ENCODE results near the gene AHI1. TPM values are rescaled to one million over a fixed set of nuclear protein-coding genes. Genes with fewer than 3 reads are reported as not detected.

Gene AHI1
- polyA plus RNA-seq, 1 of the 3 experiments (the other 2 are of a cell fraction), result 7.3 TPM

- H3K4me3 ChIP-seq (ENCODE audit: low read depth in 2 of 2, low read length in 1 of 2), result no peak overlapping the region; a peak in 1 of 4 replicates
- no peaks in the 10 kb centered on the region for H4K20me1 ChIP-seq (ENCODE audit: insufficient read depth)
- CTCF ChIA-PET, result interaction anchor here (0.7 to 3.7 kb wide), 9 partner anchors 19 to 775 kb away, joined by 3 to 20 read pairs (median 5); no protein-coding TSS in a partner anchor
- peaks cover 8 to 13% of the 10 kb centered on the region in 2 experiments for H3K36me3 ChIP-seq (replicated peaks in 1 of 2; ENCODE audit: control insufficient read depth in 1 of 2, insufficient read depth in 2 of 2, low read length in 1 of 2)
- POLR2A ChIA-PET, result no interaction called here
- H3K79me2 ChIP-seq (ENCODE audit: insufficient read depth), result no peaks in the 10 kb centered on the region
- no peak overlapping the region for H3K4me2 ChIP-seq
- no peak overlapping the region for H3K27ac ChIP-seq (ENCODE audit: low read depth in 2 of 2, low read length in 1 of 2)
- H3K9ac ChIP-seq, result no peak overlapping the region
- WGBS (ENCODE audit: low lambda C conversion rate), result 0% methylated on average over 2 of the region's 2 CpGs
- no peaks in the 10 kb centered on the region for H3K9me3 ChIP-seq
- DNase-seq, result peak; percentile 7
- H2AFZ ChIP-seq (ENCODE audit: low read depth), result no peak overlapping the region
- no peaks in the 10 kb centered on the region for H3K27me3 ChIP-seq (ENCODE audit: insufficient read depth)
- H3F3A ChIP-seq (replicated peaks; ENCODE audit: insufficient read depth), result no peaks in the 10 kb centered on the region
- no peaks in the 10 kb centered on the region for H3K9me2 ChIP-seq
- TF ChIP-seq RAD21 (IDR thresholded peaks at IDR 0.05; ENCODE audit: low read length) (peak; percentile 82), JUND (IDR thresholded peaks at IDR 0.05) (no peak), SMC3 (IDR thresholded peaks at IDR 0.05; ENCODE audit: low read depth, low read length) (peak; percentile 38; the same call in 1 of the 2 replicates), CTCF (IDR thresholded peaks at IDR 0.05) (peak; percentile 69), GATA2 (CRISPR knock-in tag; IDR thresholded peaks at IDR 0.05) (no peak)
- no peaks in the 10 kb centered on the region for H3K4me1 ChIP-seq (ENCODE audit: control insufficient read depth in 1 of 2, insufficient read depth in 2 of 2, low read depth in 1 of 2, low read length in 1 of 2)
These were observed 45.8 kb downstream of the AHI1 start for GRCh38 chr6:135451617-135452190.

- no peak for DNase-seq
- no peaks in the 10 kb centered on the region for H3K9me3 ChIP-seq
- no peaks in the 10 kb centered on the region for H3F3A ChIP-seq (replicated peaks; ENCODE audit: insufficient read depth)
- H3K4me1 ChIP-seq (ENCODE audit: control insufficient read depth in 1 of 2, insufficient read depth in 2 of 2, low read depth in 1 of 2, low read length in 1 of 2), result no peaks in the 10 kb centered on the region
- H2AFZ ChIP-seq (ENCODE audit: low read depth), result no peak overlapping the region
- H3K27me3 ChIP-seq (ENCODE audit: insufficient read depth), result no peaks in the 10 kb centered on the region
- 93% methylated on average over 5 of the region's 5 CpGs for WGBS (ENCODE audit: low lambda C conversion rate)
- no peaks in the 10 kb centered on the region for H3K9me2 ChIP-seq
- H3K27ac ChIP-seq (ENCODE audit: low read depth in 2 of 2, low read length in 1 of 2), result no peak overlapping the region
- no peak overlapping the region for H3K4me2 ChIP-seq
- no peak for TF ChIP-seq SMC3 (IDR thresholded peaks at IDR 0.05; ENCODE audit: low read depth, low read length)
- no peak for TF ChIP-seq GABPA (IDR thresholded peaks at IDR 0.05; ENCODE audit: low read depth)
- TF ChIP-seq TCF12 (IDR thresholded peaks at IDR 0.05), result no peak
- TF ChIP-seq RXRA (IDR thresholded peaks at IDR 0.05; ENCODE audit: borderline replicate concordance, low read depth), result no peak
- TF ChIP-seq ZBTB33 (IDR thresholded peaks at IDR 0.05; ENCODE audit: borderline replicate concordance, low read depth), result no peak
- no peak for TF ChIP-seq RAD21 (IDR thresholded peaks at IDR 0.05; ENCODE audit: low read length)
- TF ChIP-seq FOSL2 (IDR thresholded peaks at IDR 0.05; ENCODE audit: borderline replicate concordance, low read depth), result no peak
- TF ChIP-seq POLR2AphosphoS5 (IDR thresholded peaks at IDR 0.05; ENCODE audit: low read depth, low read length), result no peak
- no peak for TF ChIP-seq YY1 (IDR thresholded peaks at IDR 0.05; ENCODE audit: low read depth)
- no peak for TF ChIP-seq GATA2 (CRISPR knock-in tag; IDR thresholded peaks at IDR 0.05)
- TF ChIP-seq IRF3 (IDR thresholded peaks at IDR 0.05; ENCODE audit: low read depth, low read length), result no peak
- TF ChIP-seq EP300 (IDR thresholded peaks at IDR 0.05; ENCODE audit: borderline replicate concordance in 1 of 2, low read depth in 1 of 2, low read length in 1 of 2), result no peak
- TF ChIP-seq NRF1 (IDR thresholded peaks at IDR 0.05; ENCODE audit: low read depth, low read length), result no peak
- TF ChIP-seq RFX5 (IDR thresholded peaks at IDR 0.05; ENCODE audit: low read length), result no peak
- no peak for TF ChIP-seq USF2 (IDR thresholded peaks at IDR 0.05; ENCODE audit: borderline replicate concordance, low read depth, low read length)
- TF ChIP-seq CHD2 (IDR thresholded peaks at IDR 0.05; ENCODE audit: low read length, partially characterized antibody), result no peak
- no peak for TF ChIP-seq ELF1 (IDR thresholded peaks at IDR 0.05)
- TF ChIP-seq NFIC (IDR thresholded peaks at IDR 0.05; ENCODE audit: borderline replicate concordance), result no peak
- TF ChIP-seq PBX3 (IDR thresholded peaks at IDR 0.05), result no peak
- no peak for TF ChIP-seq RCOR1 (IDR thresholded peaks at IDR 0.05; ENCODE audit: low read length)
- CTCF ChIA-PET, result interaction anchor here (0.7 to 3.7 kb wide), 2 partner anchors 87 to 777 kb away, joined by 3 to 20 read pairs; no protein-coding TSS in a partner anchor
- H3K4me3 ChIP-seq (ENCODE audit: low read depth in 2 of 2, low read length in 1 of 2), result no peak overlapping the region
- no peak overlapping the region for H3K9ac ChIP-seq
- no peaks in the 10 kb centered on the region for H4K20me1 ChIP-seq (ENCODE audit: insufficient read depth)
- H3K36me3 ChIP-seq (replicated peaks in 1 of 2; ENCODE audit: control insufficient read depth in 1 of 2, insufficient read depth in 2 of 2, low read length in 1 of 2), result peaks cover 9 to 11% of the 10 kb centered on the region in 2 experiments
- POLR2A ChIA-PET, result no interaction called here
- H3K79me2 ChIP-seq (ENCODE audit: insufficient read depth), result no peaks in the 10 kb centered on the region
These were observed 48.3 kb downstream of the AHI1 start for GRCh38 chr6:135449246-135449645.
